ENCODE measurements around the gene SSX2B.
"Not testable (repeated sequence)": the region's sequence is repeated elsewhere in the genome, so short reads cannot be mapped to it uniquely, and the experiment has no call there.

The SSX2B gene, protein sequence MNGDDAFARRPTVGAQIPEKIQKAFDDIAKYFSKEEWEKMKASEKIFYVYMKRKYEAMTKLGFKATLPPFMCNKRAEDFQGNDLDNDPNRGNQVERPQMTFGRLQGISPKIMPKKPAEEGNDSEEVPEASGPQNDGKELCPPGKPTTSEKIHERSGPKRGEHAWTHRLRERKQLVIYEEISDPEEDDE

DNA sequence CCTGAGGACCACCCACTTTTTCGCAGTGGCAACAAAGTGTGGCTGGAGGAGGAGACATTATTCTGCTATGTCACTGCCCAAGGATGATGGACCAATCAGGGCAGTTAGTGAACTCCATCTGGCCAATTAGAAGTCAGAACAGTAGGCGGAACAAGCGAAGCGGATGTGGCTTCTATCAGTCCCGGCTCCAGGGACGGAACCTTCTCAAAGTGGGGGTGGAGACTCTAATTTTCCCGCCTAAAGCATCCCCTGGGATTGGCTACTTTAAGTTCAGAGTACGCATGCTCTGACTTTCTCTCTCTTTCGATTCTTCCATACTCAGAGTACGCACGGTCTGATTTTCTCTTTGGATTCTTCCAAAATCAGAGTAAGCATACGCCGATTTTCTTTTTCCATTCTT lies at the start of gene SSX2B:
Gene SSX2B (plus strand): TSS at position 301 of the 400 bp plus-strand sequence. CDS start 1,429 bp downstream, outside the sequence.
- not testable (repeated sequence) for DNase-seq

DNA sequence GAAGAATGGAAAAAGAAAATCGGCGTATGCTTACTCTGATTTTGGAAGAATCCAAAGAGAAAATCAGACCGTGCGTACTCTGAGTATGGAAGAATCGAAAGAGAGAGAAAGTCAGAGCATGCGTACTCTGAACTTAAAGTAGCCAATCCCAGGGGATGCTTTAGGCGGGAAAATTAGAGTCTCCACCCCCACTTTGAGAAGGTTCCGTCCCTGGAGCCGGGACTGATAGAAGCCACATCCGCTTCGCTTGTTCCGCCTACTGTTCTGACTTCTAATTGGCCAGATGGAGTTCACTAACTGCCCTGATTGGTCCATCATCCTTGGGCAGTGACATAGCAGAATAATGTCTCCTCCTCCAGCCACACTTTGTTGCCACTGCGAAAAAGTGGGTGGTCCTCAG lies 44.0 kb upstream of the SSX2B start, which contains the start of gene SSX2:
Gene SSX2 (minus strand): TSS at position 101 of the 400 bp plus-strand sequence. CDS start 1,429 bp downstream, outside the sequence.
- not testable (repeated sequence) for DNase-seq

DNA sequence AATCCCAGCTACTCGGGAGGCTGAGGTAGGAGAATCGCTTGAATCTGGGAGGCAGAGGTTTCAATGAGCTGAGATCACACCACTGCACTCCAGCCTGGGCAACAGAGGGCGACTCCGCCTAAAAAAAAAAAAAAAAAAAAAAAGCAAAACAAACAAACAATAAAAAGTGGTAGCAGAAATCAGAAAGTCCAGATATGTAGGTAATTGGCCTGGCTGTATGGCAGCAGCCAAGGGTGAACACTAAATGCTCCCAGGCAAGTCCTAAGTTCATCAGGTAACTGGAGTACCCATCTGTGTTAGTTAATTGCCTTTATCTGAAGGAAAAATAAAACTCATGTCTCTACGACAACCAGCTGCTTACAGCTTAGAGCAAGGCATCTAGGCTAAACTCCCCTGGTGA lies 14.9 kb downstream of the SSX2B start:
- not testable (repeated sequence) for DNase-seq

DNA sequence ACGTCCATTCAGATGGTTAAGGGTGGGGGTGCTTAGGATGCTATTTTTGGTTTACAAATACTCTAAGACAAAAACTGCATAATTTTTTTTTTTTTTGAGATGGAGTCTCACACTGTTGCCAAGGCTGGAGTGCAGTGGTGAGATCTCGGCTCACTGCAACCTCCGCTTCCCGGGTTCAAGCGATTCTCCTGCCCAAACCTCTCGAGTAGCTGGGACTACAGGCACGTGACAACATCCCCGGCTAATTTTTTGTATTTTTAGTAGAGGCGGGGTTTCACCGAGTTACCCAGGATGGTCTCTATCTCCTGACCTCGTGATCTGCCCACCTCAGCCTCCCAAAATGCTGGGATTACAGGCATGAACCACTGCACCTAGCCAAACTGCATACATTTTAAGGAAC lies 22.5 kb downstream of the SSX2B start:
- not testable (repeated sequence) for DNase-seq

DNA sequence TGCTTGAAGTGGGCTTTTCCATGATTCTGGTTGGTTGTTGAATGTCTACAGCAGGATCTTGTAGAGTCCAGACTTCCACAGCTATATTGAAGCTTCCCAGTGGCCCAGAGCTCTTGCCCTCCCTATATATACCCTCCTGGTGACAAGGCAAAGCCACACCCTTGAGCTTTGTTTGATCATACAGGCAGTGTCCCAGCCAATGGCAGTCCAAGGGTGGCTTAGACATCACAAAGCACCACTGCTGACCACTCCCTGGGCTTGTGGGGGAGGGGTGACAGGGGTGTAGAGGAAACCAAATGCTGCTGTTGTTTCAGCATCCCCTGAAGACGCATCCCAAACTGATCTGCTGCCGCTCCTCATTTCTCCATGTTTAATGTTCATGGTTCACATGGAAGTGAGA lies 46.3 kb downstream of the SSX2B start, which contains the start of gene SPANXN5:
Gene SPANXN5 (minus strand): TSS at position 101 of the 400 bp plus-strand sequence. CDS start 79 bp downstream, at position 22.
- not testable (repeated sequence) for DNase-seq

DNA sequence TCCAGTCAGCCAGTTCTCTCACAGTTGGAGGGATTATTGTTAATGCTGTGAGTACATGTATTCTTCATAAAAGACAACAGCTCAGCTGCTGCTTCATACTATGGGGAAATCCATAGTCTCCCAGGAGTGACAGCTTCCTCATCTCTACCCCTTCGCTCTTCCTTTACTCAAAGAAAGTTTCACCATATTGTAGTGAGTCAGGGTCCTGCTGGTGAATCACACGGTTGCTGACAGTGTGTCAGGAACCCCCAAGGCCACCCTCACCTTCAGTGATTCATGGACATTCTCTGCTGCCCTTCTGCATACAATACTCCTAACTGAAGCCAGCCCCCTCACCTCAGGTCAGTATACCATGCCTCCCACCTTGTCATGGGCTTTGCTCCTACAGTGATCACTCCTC lies 53.8 kb downstream of the SSX2B start:
- DNase-seq = not testable (repeated sequence)

Measured in NCI-H1048 (cell line).